Right lung (tissue), 5 donors: ENCODE data around the gene UBE2E2. TPM values are rescaled to one million over a fixed set of nuclear protein-coding genes. Genes with fewer than 3 reads are reported as not detected.
A peak's percentile ranks its signal among the peaks of the same experiment; 100 is the strongest.

ENCODE experiments used
- DNase-seq, 2 donors: peaks; one replicate each; pipeline ENCODE4 v3.0.0-alpha.2; 2013
- polyA plus RNA-seq, 5 donors: library from polyadenylated mRNA; unstranded; fragments of 120-200 nt; gene quantifications; one replicate each; pipeline versions ENCODE4 v1.2.1 to v1.2.3, GENCODE V29; 2013; ENCODE audit warnings: inconsistent platforms in 1 of 5, low replicate concordance in 1 of 5; ENCODE audit not compliant: insufficient read length in 5 of 5, insufficient read depth in 1 of 5

UBE2E2 gene
- polyA plus RNA-seq, 5 donors = 39.8 to 58.8 (median 52.1) TPM

- DNase-seq = no peak
These were observed 276.6 kb downstream of the UBE2E2 start for GRCh38 chr3:23479615-23480328.

- DNase-seq = no peak
These were observed 277.2 kb downstream of the UBE2E2 start for GRCh38 chr3:23480329-23480714.

DNA sequence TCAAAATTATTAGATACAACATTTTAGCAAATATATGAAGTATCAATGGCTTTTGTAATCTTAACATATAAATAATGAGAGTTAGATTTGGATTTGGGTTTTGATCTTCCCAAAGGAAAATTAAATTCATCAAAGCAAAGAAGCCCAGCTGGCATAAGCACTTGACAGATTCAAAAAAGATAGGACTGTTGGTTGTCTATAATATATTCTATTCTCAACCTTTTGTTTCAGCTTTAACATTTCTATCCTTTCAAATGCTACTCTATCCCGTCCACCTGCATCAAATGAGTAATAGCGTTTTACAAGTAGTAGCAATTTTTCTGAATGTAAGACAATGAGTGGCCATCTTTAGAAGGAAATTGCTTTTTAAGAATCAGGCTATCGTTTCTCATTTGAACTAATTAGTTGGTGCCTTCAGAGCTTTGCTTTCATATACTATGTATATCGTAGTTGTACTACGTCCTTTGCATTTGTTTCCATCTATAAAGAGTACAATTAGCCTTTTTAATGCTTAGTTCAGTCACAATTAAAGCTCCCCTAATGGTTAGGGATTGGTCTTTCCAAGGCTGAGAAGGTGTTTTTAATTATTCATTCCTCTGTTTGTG lies 278.0 kb downstream of the UBE2E2 start:
- no peak for DNase-seq

DNA sequence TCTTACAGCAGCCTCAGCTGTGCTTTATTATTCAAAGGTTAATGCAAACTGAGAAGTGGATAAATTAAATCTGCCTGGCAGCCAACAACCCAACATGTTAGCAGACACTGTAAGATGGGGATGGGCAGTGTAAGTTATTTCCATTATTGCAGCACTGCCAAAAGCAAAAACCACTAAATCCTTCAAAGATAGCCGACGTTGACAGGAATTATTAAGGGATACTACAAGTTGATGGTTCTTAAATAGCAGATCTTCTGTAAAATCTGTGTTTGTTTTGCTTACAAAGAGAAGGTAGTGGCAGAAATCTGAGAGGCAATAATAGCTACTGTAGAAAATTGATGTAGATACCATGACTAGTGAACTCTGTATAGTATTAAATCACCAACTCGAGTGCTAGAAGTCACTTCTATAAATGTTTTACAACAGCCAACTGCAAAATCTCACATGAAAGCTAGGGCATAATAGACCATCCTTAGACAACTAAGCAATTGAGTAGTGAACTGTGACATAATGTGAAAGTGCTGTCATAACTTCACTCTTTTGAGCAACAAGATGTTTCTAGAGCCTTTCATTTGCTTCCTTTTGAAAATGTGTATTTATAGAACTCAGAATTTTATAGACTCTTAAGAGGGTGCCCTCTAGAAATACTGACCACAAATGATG lies 278.6 kb downstream of the UBE2E2 start:
- DNase-seq = no peak

- no peak for DNase-seq
These were observed 281.3 kb downstream of the UBE2E2 start for GRCh38 chr3:23484386-23484785.

- no peak for DNase-seq
These were observed 282.8 kb downstream of the UBE2E2 start for GRCh38 chr3:23485922-23486321.

GRCh38 chr3:23487015-23487414 lies 283.9 kb downstream of the UBE2E2 start:
- no peak for DNase-seq

DNA sequence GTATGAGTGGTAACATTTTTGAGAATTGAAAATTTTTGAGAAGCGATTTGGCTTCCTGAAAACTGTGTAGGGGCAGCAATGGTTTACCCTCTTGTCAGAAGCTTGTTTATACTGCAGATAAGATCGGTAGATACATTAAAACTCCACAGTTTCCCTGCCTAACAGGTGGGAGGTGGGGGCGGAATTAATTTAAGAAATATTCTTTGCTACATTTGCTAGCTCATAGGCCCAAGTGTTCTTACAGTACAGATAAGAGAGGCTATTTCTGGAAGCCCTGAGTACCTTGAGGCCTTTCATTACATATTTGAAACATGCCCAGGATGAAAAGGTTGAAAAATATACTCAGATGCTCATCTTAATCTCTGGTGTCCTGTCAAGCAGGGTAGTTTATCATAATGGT lies 285.5 kb downstream of the UBE2E2 start:
- no peak for DNase-seq

- DNase-seq = no peak
These were observed 286.4 kb downstream of the UBE2E2 start for GRCh38 chr3:23489300-23490158.

- DNase-seq = no peak
These were observed 287.3 kb downstream of the UBE2E2 start for GRCh38 chr3:23490459-23490858.

GRCh38 chr3:23492057-23492456 lies 288.9 kb downstream of the UBE2E2 start:
- no peak for DNase-seq

GRCh38 chr3:23493889-23494288 lies 290.8 kb downstream of the UBE2E2 start:
- no peak for DNase-seq

- no peak for DNase-seq
These were observed 291.8 kb downstream of the UBE2E2 start for GRCh38 chr3:23494967-23495366.

DNA sequence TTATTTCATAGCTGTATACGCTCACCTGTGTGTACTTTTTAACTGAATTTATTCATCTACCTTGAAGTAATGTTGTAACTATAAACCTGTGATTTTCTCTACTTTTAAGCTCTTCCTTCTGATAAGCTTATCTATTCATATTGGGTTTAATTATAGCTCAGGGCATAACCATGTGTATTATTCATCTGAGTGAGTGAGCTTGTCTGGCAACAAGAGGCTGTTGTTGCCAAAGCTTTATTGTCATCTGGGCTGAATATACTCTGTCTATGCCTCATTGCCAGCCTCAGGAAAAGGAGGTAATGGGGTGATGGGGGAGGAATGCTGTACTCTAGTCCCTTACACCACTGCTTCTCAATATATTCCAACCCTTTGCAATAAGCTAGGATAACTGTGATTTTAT lies 292.4 kb downstream of the UBE2E2 start:
- no peak for DNase-seq

DNA sequence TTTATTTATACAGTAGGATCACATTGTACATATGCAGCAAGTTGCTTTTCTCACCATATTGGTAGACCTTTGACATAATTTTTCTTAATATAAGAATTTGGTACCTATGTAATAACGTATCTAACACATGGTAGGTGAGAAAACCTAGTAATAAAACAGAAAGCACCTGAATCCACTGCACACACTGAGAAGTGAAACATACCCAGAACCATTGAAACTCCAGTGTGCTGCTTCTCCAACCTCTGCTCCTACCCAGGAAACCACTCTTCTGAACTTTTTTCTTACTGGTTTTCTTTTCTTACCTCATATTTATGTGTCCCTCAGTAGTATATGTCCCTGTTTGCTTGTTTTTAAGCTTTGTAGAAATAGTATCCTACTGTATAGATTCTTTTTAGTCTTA lies 293.0 kb downstream of the UBE2E2 start:
- DNase-seq = no peak

DNA sequence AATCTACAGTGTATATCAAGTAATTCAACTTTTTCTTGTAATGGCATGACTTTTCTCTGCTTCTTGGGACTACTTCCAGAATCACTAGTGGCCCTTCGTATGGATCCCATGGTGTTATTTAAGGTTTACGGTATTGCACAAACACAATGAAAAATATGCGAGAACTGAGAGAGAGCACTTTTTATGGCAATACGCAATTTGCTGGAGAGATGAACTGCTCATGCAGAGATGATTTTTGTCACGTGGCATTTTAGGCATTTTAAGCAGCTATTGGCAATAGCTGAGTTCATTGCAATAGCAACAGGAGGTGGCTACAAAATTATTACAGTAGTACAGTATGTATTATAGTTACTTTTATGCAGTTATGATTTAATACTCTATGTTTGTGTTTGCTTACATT lies 294.0 kb downstream of the UBE2E2 start:
- no peak for DNase-seq

DNA sequence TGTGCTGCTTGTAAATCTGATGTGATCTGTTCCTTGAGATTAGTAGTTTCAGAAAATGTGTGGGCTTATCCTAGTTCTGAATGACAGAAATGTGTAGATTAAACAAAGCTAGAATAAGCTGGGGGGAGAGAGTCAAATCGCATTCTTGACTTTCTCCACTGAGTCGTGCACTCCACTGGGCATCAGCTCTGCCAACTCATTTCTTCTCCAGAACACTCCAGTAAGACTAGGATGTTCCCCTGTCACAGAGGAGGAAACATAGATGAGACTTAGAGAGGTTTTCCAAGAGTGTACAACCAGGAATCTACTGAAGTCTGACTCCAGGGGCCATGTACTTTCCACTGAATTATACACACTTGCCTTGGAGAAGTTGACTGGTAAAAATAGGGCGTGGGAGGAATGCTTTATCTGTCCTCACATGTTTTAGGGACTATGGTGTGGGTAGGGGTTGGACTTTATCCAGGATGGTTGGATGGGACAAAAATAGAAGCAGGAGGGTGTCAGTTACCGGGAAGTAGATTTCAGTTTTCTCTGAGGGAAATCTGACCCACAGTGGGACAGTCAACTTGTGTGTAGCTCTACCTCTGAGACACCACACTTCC lies 298.2 kb downstream of the UBE2E2 start:
- DNase-seq = no peak

GRCh38 chr3:23508464-23508863 lies 305.3 kb downstream of the UBE2E2 start:
- DNase-seq = no peak

DNA sequence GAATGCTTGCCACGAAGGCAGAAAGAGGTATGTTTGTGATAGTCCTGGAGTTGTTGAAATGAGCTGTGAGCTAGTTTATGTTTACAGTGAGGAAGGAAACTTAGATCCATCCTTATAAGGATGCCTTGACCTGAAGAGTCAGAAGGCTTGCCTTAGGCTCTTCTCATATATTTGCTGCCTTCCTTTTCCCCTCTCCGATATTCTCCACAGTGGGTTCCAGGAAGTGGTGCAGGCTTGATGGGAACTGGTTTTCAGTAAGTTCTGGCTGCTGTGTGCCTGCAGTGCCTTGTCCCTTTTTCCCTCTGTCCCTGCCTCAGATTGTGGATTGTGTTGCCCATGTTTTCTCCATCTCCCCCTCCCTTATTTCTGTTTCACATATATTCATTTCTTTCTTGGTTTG lies 315.3 kb downstream of the UBE2E2 start:
- no peak for DNase-seq

DNA sequence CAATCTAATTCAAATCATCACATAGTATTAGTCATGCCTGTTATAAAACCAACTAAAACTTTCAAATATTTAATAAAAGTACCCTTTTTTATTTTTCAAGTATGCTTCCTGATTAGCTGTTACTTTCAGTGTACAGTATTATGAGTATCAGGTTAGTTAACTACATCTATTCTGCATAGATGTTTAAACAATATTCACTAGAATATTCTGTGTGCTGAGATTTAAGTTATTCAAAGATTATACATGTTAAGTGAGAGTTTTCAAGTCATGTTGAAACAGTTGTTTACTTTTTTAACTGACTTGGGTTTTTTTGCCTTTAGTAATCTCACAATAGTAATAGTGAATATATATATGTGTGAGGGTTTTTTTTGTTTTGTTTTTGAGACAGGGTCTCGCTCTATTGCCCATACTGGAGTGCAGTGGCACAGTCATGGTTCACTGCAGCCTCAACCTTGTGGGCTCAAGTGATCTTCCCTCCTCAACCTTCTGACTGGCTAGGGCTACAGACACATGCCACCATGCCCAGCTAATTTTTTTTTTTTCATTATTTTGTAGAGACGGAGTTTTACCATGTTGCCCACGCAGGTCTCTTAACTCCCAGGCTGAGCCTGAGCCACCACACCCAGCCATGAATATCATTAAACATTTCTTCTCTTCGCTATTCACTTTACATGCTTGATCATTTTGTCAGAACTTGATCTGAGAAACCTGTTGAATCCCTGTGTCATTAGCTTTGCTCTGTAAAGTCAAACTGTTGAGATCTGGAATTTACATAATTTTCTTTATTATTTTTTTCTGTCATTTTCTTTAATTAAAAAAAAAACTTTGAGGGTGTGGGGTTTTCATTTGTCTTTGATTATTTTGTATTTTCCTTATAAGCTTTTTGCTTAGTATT lies 316.4 kb downstream of the UBE2E2 start:
- DNase-seq = no peak

DNA sequence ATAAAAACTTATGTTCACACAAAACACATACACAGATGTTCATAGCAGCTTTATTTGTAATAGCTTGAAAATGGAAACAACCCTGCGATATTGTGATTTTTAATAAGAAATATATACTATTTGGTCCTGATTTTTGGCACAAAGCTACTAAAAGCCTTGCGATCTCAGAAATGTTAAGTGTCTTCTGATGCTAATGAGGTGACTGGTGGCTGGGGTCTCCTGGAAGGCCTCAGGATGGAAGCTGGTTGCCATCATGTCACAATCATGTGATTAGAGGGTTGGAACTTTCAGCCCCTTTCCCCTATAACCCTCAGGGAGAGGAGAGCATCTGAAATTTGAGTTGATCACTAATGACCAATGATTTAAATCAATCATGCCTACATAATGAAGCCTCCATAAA lies 324.2 kb downstream of the UBE2E2 start:
- peak; percentile 10 to 14 for DNase-seq
